Measurements from ENCODE around the gene C9orf152.

DNA sequence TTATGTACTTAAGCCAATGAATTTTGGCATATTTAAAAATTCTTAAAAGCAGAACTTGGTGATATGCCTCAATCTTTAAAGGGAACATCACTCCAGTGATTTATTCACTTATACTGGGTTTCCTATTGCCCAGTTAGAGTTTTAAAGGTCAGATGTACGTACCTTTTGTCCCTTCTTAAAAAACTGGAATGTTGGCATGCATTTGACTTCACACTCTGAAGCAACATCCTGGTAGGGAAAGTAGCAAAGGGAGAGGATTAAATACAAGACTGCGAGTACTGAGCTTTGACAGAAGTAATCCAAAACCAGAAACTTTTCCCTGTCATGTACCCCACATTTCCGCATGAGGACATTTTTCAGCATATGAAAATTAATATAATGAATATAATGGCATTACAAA is 36.7 kb upstream of the C9orf152 start:
- no peak for TF ChIP-seq CTCF (optimal IDR thresholded peaks at IDR 0.05 in 1 of 3, IDR thresholded peaks at IDR 0.05 in 1 of 3, conservative IDR thresholded peaks at IDR 0.05 in 1 of 3; ENCODE audit: extremely low read depth in 1 of 3, insufficient read depth in 2 of 3, low read length in 3 of 3)
- TF ChIP-seq EZH2 (IDR thresholded peaks at IDR 0.05; ENCODE audit: low read length) = no peak

Measured in keratinocyte (primary cell).